Measurements from ENCODE around the gene DPYD.

Gene DPYD

DNA sequence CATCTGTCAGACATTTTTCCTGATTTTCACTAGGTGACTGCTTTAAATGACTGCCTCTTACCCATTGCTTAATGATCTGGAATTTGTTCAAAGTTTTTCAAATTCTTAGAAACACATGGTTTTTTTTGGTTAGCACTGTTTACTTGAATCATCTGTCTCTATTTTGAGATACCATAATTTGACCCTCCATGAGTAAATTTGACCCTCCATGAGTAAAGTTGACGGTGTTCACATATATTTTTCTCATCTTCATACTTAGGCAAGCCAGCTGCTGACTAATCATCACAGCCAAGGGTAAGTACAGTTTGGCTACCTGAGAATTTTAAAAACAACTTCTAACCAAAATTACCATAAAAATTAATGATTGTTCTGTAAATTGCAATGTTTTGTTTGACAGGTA lies 612.7 kb downstream of the DPYD start:
- H3K9me2 ChIP-seq (replicated peaks; ENCODE audit: insufficient read depth, low read length) = no peaks in the 10 kb centered on the region
- no peak overlapping the region for H2AFZ ChIP-seq (ENCODE audit: low read depth, low read length, severe bottlenecking)
- H3K36me3 ChIP-seq (ENCODE audit: low read length) = no peaks in the 10 kb centered on the region
- H3K27ac ChIP-seq (ENCODE audit: low read depth, low read length) = no peak overlapping the region
- H3K9me3 ChIP-seq (ENCODE audit: insufficient read depth, low read length) = no peaks in the 10 kb centered on the region
- H3F3A ChIP-seq (ENCODE audit: insufficient read depth) = no peaks in the 10 kb centered on the region
- no peaks in the 10 kb centered on the region for H4K20me1 ChIP-seq (ENCODE audit: low read depth, low read length)
- no peak overlapping the region for H3K4me2 ChIP-seq (ENCODE audit: low read depth, low read length, poor library complexity, severe bottlenecking)
- H3K9ac ChIP-seq (ENCODE audit: low read length) = no peak overlapping the region
- no peaks in the 10 kb centered on the region for H3K27me3 ChIP-seq (ENCODE audit: low read length)
- TF ChIP-seq EZH2phosphoT487 (conservative IDR thresholded peaks at IDR 0.05; ENCODE audit: low read length) = no peak
- TF ChIP-seq, protein P1, sequence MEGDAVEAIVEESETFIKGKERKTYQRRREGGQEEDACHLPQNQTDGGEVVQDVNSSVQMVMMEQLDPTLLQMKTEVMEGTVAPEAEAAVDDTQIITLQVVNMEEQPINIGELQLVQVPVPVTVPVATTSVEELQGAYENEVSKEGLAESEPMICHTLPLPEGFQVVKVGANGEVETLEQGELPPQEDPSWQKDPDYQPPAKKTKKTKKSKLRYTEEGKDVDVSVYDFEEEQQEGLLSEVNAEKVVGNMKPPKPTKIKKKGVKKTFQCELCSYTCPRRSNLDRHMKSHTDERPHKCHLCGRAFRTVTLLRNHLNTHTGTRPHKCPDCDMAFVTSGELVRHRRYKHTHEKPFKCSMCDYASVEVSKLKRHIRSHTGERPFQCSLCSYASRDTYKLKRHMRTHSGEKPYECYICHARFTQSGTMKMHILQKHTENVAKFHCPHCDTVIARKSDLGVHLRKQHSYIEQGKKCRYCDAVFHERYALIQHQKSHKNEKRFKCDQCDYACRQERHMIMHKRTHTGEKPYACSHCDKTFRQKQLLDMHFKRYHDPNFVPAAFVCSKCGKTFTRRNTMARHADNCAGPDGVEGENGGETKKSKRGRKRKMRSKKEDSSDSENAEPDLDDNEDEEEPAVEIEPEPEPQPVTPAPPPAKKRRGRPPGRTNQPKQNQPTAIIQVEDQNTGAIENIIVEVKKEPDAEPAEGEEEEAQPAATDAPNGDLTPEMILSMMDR (IDR thresholded peaks at IDR 0.05; ENCODE audit: insufficient read depth, low read length, poor library complexity, severe bottlenecking) = no peak
- H3K79me2 ChIP-seq (ENCODE audit: insufficient read depth, low read length) = no peaks in the 10 kb centered on the region
- H3K4me3 ChIP-seq (ENCODE audit: insufficient read depth, low read length, poor library complexity, severe bottlenecking) = no peak overlapping the region

DNA sequence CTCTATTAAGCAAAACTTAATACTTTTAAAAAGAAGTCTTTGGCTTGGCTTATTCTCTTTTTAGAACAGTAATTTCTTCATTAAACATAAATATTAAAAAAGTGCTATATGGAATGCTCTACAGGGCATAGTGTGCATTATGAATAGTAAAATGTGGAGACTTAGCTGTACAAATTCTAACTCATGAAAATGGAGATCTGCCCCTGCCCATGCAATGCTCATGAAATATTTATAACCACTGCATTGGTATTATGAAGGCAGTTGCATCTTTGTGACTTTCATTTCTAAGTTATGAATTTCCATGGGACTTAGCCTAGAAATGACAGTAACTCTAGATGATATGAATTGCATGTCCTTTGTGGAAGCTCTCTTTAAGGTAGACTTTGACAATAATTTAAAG lies 613.3 kb downstream of the DPYD start:
- no peaks in the 10 kb centered on the region for H4K20me1 ChIP-seq (ENCODE audit: low read depth, low read length)
- H3K27ac ChIP-seq (ENCODE audit: low read depth, low read length) = no peak overlapping the region
- H3K9me3 ChIP-seq (ENCODE audit: insufficient read depth, low read length) = no peaks in the 10 kb centered on the region
- no peaks in the 10 kb centered on the region for H3K79me2 ChIP-seq (ENCODE audit: insufficient read depth, low read length)
- H3F3A ChIP-seq (ENCODE audit: insufficient read depth) = no peaks in the 10 kb centered on the region
- H3K9me2 ChIP-seq (replicated peaks; ENCODE audit: insufficient read depth, low read length) = no peaks in the 10 kb centered on the region
- H3K4me3 ChIP-seq (ENCODE audit: insufficient read depth, low read length, poor library complexity, severe bottlenecking) = no peak overlapping the region
- H3K4me2 ChIP-seq (ENCODE audit: low read depth, low read length, poor library complexity, severe bottlenecking) = no peak overlapping the region
- no peaks in the 10 kb centered on the region for H3K27me3 ChIP-seq (ENCODE audit: low read length)
- no peaks in the 10 kb centered on the region for H3K36me3 ChIP-seq (ENCODE audit: low read length)
- TF ChIP-seq, protein P1 (IDR thresholded peaks at IDR 0.05; ENCODE audit: insufficient read depth, low read length, poor library complexity, severe bottlenecking) = no peak
- no peak for TF ChIP-seq EZH2phosphoT487 (conservative IDR thresholded peaks at IDR 0.05; ENCODE audit: low read length)
- H2AFZ ChIP-seq (ENCODE audit: low read depth, low read length, severe bottlenecking) = no peak overlapping the region
- H3K9ac ChIP-seq (ENCODE audit: low read length) = no peak overlapping the region

DNA sequence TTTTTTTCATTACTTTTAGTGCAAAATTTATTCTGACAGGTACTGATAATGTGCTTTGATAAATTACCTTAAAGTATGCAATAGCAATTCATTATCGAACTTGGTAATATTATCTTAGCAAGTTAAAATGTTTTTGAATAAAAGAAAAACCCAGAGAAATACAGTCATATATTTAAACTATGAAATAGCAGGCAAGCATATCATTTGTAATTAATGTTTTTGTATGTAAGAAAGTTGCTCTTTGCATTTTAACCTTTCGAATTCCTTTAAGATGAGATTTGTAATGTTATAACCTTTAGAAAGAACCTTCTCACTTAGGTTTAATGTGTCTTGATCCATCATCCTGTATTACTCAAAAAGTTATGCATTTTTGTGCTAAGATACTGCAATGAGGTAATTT lies 613.7 kb downstream of the DPYD start:
- Histone ChIP-seq H4K20me1 (ENCODE audit: low read depth, low read length) (no peaks in the 10 kb centered on the region), H3K4me2 (ENCODE audit: low read depth, low read length, poor library complexity, severe bottlenecking) (no peak overlapping the region), H3F3A (ENCODE audit: insufficient read depth) (no peaks in the 10 kb centered on the region), H3K36me3 (ENCODE audit: low read length) (no peaks in the 10 kb centered on the region), H3K27ac (ENCODE audit: low read depth, low read length) (no peak overlapping the region), H3K9ac (ENCODE audit: low read length) (no peak overlapping the region), H3K27me3 (ENCODE audit: low read length) (no peaks in the 10 kb centered on the region), H3K9me3 (ENCODE audit: insufficient read depth, low read length) (no peaks in the 10 kb centered on the region), H2AFZ (ENCODE audit: low read depth, low read length, severe bottlenecking) (no peak overlapping the region), H3K79me2 (ENCODE audit: insufficient read depth, low read length) (no peaks in the 10 kb centered on the region), H3K4me3 (ENCODE audit: insufficient read depth, low read length, poor library complexity, severe bottlenecking) (no peak overlapping the region), H3K9me2 (replicated peaks; ENCODE audit: insufficient read depth, low read length) (no peaks in the 10 kb centered on the region)
- TF ChIP-seq EZH2phosphoT487 (conservative IDR thresholded peaks at IDR 0.05; ENCODE audit: low read length) = no peak
- TF ChIP-seq, protein P1 (IDR thresholded peaks at IDR 0.05; ENCODE audit: insufficient read depth, low read length, poor library complexity, severe bottlenecking) = no peak

All from SU-DHL-6 (cell line).